ENCODE data around the gene GOLIM4.

GOLIM4 gene

GRCh38 chr3:168002786-168003368 is 92.8 kb downstream of the GOLIM4 start:
- no peak for TF ChIP-seq ZFX (IDR thresholded peaks at IDR 0.05; ENCODE audit: borderline replicate concordance)
- TF ChIP-seq, protein P1, sequence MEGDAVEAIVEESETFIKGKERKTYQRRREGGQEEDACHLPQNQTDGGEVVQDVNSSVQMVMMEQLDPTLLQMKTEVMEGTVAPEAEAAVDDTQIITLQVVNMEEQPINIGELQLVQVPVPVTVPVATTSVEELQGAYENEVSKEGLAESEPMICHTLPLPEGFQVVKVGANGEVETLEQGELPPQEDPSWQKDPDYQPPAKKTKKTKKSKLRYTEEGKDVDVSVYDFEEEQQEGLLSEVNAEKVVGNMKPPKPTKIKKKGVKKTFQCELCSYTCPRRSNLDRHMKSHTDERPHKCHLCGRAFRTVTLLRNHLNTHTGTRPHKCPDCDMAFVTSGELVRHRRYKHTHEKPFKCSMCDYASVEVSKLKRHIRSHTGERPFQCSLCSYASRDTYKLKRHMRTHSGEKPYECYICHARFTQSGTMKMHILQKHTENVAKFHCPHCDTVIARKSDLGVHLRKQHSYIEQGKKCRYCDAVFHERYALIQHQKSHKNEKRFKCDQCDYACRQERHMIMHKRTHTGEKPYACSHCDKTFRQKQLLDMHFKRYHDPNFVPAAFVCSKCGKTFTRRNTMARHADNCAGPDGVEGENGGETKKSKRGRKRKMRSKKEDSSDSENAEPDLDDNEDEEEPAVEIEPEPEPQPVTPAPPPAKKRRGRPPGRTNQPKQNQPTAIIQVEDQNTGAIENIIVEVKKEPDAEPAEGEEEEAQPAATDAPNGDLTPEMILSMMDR (IDR thresholded peaks at IDR 0.05): no peak
- no peak overlapping the region for H3K27ac ChIP-seq

GRCh38 chr3:168001244-168001643 is 94.5 kb downstream of the GOLIM4 start:
- TF ChIP-seq, protein P1 (IDR thresholded peaks at IDR 0.05): no peak
- TF ChIP-seq ZFX (IDR thresholded peaks at IDR 0.05; ENCODE audit: borderline replicate concordance): no peak

GRCh38 chr3:167998253-167998652 is 97.5 kb downstream of the GOLIM4 start:
- TF ChIP-seq, protein P1 (IDR thresholded peaks at IDR 0.05): no peak
- no peak for TF ChIP-seq ZFX (IDR thresholded peaks at IDR 0.05; ENCODE audit: borderline replicate concordance)
- no peak overlapping the region for H3K27ac ChIP-seq

More at GRCh38 chr3:168001244-168001643, 94.5 kb downstream of the GOLIM4 start:
- no peak overlapping the region for H3K27ac ChIP-seq

GRCh38 chr3:167996514-167996913 is 99.2 kb downstream of the GOLIM4 start:
- H3K27ac ChIP-seq: no peak overlapping the region
- TF ChIP-seq ZFX (IDR thresholded peaks at IDR 0.05; ENCODE audit: borderline replicate concordance): no peak
- TF ChIP-seq, protein P1 (IDR thresholded peaks at IDR 0.05): no peak

- TF ChIP-seq ZFX (IDR thresholded peaks at IDR 0.05; ENCODE audit: borderline replicate concordance): no peak
- TF ChIP-seq, protein P1 (IDR thresholded peaks at IDR 0.05): no peak
Observed at GRCh38 chr3:167992381-167992780, 103.3 kb downstream of the GOLIM4 start.

GRCh38 chr3:167991213-167991612 is 104.5 kb downstream of the GOLIM4 start:
- no peak overlapping the region for H3K27ac ChIP-seq
- TF ChIP-seq, protein P1 (IDR thresholded peaks at IDR 0.05): no peak
- no peak for TF ChIP-seq ZFX (IDR thresholded peaks at IDR 0.05; ENCODE audit: borderline replicate concordance)

More at GRCh38 chr3:167992381-167992780, 103.3 kb downstream of the GOLIM4 start:
- no peak overlapping the region for H3K27ac ChIP-seq

- H3K27ac ChIP-seq: no peak overlapping the region
- TF ChIP-seq, protein P1 (IDR thresholded peaks at IDR 0.05): no peak
- no peak for TF ChIP-seq ZFX (IDR thresholded peaks at IDR 0.05; ENCODE audit: borderline replicate concordance)
Observed at GRCh38 chr3:167989999-167990398, 105.7 kb downstream of the GOLIM4 start.
